Heart left ventricle (tissue), 13 donors: ENCODE data around the gene SH3BP4.

Source experiments
- POLR2A ChIP-seq, 2 donors: fragments of 450-650 bp; IDR thresholded peaks; one replicate each; pipeline ENCODE4 v1.6.1; 2017; ENCODE audit warnings: antibody characterized with exemption in 2 of 2, mild to moderate bottlenecking in 2 of 2, moderate library complexity in 2 of 2
- TF ChIP-seq, protein P1 (sequence below), 12 donors: fragments of 200-600 bp; sonication (generic) in 4 of 12; IDR thresholded peaks; one replicate each; pipeline versions ENCODE4 v1.5.0 to v1.8.0; 2018 to 2022; ENCODE audit warnings: antibody characterized with exemption in 12 of 12, mild to moderate bottlenecking in 5 of 12
- donor health status: ischemic (EF 13 %, LVEDD 7.1; RV severe dilation, severe dysfunction).
- donor health status: DM: no; HTN: yes; CAD: no.
- donor health status: DM: no; HTN: no; CAD: no.
- donor health status: ischemic (EF 25% LVEDD 6.9; RV normal size, moderate dysfunction).
- donor health status: ischemic (EF 25% LVEDD 5.7; RV mildly dilated, moderate dysfunction).
- donor health status: ischemic (EF 35%, LVEDD 5.7; RV mildly dilated, moderate dysfunction).
- donor health status: nonischemic (EF 11% LVEDD 7.7; RV severe dilation, severe dysfunction).
- donor health status: DM: yes; HTN: yes; CAD: no.
- donor health status: PGD.
- donor health status: ischemic (EF 29% LVEDD 5.4; RV normal size, mild dysfunction).
- donor health status: nonischemic (EF 23%, LVEDD 6.1; RV moderate dilation, normal function).

- TF ChIP-seq POLR2A (IDR thresholded peaks at IDR 0.05): no peak
- TF ChIP-seq, protein P1, sequence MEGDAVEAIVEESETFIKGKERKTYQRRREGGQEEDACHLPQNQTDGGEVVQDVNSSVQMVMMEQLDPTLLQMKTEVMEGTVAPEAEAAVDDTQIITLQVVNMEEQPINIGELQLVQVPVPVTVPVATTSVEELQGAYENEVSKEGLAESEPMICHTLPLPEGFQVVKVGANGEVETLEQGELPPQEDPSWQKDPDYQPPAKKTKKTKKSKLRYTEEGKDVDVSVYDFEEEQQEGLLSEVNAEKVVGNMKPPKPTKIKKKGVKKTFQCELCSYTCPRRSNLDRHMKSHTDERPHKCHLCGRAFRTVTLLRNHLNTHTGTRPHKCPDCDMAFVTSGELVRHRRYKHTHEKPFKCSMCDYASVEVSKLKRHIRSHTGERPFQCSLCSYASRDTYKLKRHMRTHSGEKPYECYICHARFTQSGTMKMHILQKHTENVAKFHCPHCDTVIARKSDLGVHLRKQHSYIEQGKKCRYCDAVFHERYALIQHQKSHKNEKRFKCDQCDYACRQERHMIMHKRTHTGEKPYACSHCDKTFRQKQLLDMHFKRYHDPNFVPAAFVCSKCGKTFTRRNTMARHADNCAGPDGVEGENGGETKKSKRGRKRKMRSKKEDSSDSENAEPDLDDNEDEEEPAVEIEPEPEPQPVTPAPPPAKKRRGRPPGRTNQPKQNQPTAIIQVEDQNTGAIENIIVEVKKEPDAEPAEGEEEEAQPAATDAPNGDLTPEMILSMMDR (IDR thresholded peaks at IDR 0.05): no peak
Observed at GRCh38 chr2:234977228-234977679, 25.4 kb downstream of the SH3BP4 start.
